Putamen (tissue), 1 donor: ENCODE measurements around the gene MX1.

Experiments
- DNase-seq: peaks from one replicate; pipeline ENCODE4 v3.0.0-alpha.2; 2016; ENCODE audit warnings: low spot score

MX1 gene

GRCh38 chr21:41460578-41461527 is 34.8 kb downstream of the MX1 start:
- DNase-seq: peak; percentile 31

GRCh38 chr21:41465176-41465781 is 39.2 kb downstream of the MX1 start:
- no peak for DNase-seq

- DNase-seq: no peak
These were observed 40.2 kb downstream of the MX1 start for GRCh38 chr21:41466024-41466820.

GRCh38 chr21:41470054-41470453 is 44.0 kb downstream of the MX1 start:
- no peak for DNase-seq

- DNase-seq: no peak
These were observed 46.9 kb downstream of the MX1 start for GRCh38 chr21:41472753-41473548.

GRCh38 chr21:41475714-41476420 is 49.8 kb downstream of the MX1 start:
- no peak for DNase-seq

GRCh38 chr21:41477641-41478318 is 51.7 kb downstream of the MX1 start:
- peak; percentile 39 for DNase-seq

GRCh38 chr21:41478319-41479177 is 52.5 kb downstream of the MX1 start:
- DNase-seq: no peak

GRCh38 chr21:41479686-41480085 is 53.6 kb downstream of the MX1 start:
- no peak for DNase-seq

GRCh38 chr21:41480086-41480690 is 54.1 kb downstream of the MX1 start:
- no peak for DNase-seq

GRCh38 chr21:41481191-41481590 is 55.2 kb downstream of the MX1 start:
- DNase-seq: no peak

GRCh38 chr21:41482301-41482700 is 56.3 kb downstream of the MX1 start:
- DNase-seq: no peak

- no peak for DNase-seq
These were observed 56.9 kb downstream of the MX1 start for GRCh38 chr21:41482980-41483379.

GRCh38 chr21:41483415-41483814 is 57.4 kb downstream of the MX1 start:
- no peak for DNase-seq

GRCh38 chr21:41483973-41484372 is 57.9 kb downstream of the MX1 start:
- no peak for DNase-seq

GRCh38 chr21:41487082-41487481 is 61.0 kb downstream of the MX1 start:
- no peak for DNase-seq

GRCh38 chr21:41488080-41488479 is 62.0 kb downstream of the MX1 start:
- no peak for DNase-seq

- no peak for DNase-seq
These were observed 63.3 kb downstream of the MX1 start for GRCh38 chr21:41489329-41489728.

- no peak for DNase-seq
These were observed 64.3 kb downstream of the MX1 start for GRCh38 chr21:41490330-41490729.
